Fibroblast of skin of right quadriceps (primary cell): ENCODE measurements around the gene TRIM8.
A peak's percentile ranks its signal among the peaks of the same experiment; 100 is the strongest.
"Not testable (repeated sequence)": the region's sequence is repeated elsewhere in the genome, so short reads cannot be mapped to it uniquely, and the experiment has no call there.

Experiments used
- DNase-seq: peaks from one replicate; pipeline ENCODE4 v3.0.0-alpha.2; 2013

TRIM8 gene

DNA sequence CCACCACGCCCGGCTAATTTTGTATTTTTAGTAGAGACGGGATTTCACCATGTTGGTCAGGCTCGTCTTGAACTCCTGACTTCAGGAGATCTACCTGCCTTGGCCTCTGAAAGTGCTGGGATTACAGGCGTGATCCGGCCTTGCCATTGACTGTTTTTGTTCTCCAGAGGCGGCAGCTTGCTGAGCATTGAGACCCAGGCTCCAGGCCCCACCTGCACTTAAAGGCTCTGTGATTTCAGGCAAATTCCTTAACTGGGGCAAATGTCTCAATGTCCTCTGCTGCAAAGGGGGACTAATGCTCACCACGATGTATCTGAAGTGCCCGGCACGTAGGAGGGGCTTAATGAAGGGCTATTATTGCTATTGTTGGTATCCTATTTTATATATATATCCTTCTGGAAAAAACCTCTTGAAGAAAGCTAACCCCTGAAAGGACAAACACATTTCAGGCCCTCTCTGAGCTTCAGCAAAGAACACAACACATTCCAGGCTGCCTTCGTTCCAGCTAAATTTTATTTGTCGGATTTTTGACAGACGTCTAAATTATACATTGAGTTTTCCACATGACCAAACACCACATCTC lies 29.0 kb downstream of the TRIM8 start:
- DNase-seq = no peak

DNA sequence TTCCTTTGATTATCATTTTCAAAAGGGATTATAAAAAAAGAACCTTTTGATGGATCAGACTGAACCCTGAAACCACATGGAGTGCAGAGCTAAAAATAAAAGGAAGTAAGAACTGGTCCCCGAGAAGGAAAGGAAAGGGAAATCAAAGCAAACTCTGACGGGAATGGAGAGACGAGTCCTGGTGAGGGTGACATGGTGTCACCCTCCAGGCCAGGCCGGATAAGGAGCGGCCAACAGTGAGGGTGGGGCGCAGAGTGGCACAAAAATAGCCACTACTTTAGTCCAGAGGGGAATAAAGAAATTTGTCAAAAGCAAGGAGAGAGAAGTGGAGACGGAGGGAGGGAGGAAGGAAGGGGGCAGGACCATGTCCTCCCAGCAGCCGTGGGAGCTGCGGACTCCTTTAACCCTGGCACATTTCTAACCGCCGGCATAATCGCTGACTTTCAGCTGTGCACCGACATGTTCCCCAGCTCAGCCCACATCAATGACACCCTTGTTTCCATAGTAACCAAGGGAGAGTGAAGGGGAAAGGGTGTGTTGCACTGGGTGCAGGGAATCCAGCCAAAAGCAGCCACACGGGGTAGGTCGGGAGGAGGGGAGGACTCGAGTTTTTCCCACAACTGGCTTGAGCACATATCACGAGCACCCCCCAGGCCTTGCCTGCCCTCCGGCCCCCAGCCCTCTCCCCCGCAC lies 29.7 kb downstream of the TRIM8 start:
- DNase-seq = peak; percentile 71

GRCh38 chr10:102674566-102674965 lies 30.3 kb downstream of the TRIM8 start:
- DNase-seq = no peak

GRCh38 chr10:102675011-102675665 lies 30.9 kb downstream of the TRIM8 start:
- DNase-seq = no peak

GRCh38 chr10:102675666-102676533 lies 31.6 kb downstream of the TRIM8 start:
- peak; percentile 97 for DNase-seq

GRCh38 chr10:102676534-102677315 lies 32.4 kb downstream of the TRIM8 start:
- no peak for DNase-seq

DNA sequence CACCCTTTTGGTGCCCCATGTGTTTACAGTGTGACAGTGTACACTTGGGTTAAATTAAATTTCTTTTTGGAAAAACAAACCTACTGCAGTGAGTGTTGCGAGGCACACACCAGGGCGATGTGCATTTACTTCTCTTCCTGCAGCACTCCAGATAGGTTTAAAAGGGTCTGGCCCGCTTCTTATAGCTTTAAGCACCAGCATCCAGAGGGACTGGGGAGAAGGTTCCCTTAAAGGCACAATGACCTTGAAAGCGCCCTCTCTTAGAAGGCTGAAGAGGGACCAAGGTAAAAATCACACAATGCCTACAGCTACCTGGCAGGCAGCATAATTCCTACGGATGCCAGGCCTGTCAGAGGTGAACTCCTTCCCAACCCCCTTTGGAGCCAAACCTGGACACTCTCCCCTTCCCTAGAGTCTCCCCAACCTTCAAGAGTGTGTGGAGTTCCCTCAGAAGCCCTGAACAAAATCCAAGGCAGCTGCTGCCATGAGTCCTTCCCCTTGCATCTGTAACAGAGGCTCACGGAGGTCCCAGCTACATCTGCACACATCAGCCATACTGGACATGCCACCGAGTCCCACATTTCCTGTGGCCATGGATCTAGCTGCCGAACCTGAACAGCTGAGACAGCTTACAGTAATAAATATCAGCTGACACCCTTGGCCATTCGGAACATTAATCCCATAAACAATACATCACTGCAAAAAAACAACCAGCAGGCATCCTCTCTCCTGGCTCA lies 33.2 kb downstream of the TRIM8 start:
- DNase-seq = no peak

- DNase-seq = no peak
Measured at GRCh38 chr10:102678068-102678400, 33.8 kb downstream of the TRIM8 start.

DNA sequence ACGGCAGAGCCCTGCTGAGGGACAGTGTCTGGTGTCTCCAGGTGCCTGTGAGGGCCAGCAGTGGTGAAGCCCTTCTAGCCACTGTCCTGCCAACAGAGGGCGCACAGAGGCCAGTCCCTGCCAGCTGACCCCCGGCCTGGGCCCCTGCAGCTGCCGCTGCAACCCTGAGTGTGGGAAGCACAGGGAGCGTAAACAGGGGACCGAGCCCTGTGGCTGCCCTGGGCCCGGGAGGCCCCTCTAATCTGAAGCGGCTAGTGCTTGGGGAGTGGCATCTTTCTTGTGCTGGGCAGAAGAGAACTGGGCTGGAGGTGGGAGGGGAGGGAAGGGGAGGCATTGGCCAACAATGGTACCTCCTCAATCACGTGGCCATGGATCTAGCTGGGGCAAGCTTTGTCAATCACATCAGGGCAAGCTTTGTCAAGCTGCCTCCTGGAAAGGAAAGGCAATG lies 34.6 kb downstream of the TRIM8 start:
- DNase-seq = peak; percentile 32

GRCh38 chr10:102679596-102679995 lies 35.3 kb downstream of the TRIM8 start:
- DNase-seq = no peak

DNA sequence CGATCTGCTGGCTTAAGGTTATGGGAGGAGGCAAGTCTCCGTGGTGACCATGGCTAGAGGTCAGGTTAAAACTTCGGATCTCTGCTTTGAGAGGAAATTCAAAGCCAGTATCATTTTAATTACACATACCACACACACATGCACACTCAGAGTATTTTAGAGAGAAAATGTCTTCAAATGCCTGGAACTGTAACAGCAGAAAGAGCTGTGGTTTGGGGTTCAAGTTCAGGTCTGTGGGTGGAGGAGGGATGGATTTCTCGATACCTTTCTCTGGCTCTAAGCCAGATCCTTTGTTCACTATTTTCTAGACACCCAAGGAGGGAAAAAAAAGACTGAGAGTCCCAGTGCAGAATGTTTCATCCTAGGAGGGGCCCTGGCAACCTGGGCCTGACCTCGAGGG lies 37.4 kb downstream of the TRIM8 start:
- DNase-seq = no peak

- no peak for DNase-seq
Measured at GRCh38 chr10:102682416-102682815, 38.1 kb downstream of the TRIM8 start.

- no peak for DNase-seq
Measured at GRCh38 chr10:102682981-102683380, 38.7 kb downstream of the TRIM8 start.

- DNase-seq = no peak
Measured at GRCh38 chr10:102683736-102684135, 39.5 kb downstream of the TRIM8 start.

DNA sequence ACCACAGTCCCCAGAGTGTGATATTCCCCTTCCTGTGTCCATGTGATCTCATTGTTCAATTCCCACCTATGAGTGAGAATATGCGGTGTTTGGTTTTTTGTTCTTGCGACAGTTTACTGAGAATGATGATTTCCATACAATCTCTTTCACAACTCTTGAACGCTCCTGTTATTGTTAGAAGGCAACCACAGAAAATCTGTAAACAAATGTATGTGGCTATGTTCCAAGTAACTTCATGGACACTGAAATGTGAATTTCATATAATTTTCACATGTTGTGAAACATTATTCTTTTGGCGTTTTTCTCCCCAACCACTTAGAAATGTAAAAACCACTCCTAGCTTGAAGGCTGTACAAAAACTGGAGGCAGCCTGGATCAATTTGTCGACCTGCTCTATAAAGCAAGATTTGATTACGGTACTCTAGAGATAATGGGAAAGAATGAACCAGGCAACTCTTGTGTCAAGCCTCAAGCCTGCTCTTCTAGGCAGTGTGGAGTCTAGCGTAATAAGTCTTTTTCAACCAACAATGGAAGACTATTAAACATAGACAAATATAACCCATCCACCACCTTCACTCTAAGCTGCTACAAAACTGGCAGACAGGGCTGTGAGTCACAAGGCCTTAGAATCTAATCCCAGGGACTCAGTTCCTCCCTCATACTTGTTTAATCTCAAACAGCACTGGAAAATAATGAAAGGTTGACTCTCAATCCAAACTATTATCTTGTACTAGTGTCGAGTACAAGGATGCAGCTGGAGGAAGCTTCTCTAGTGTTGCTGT lies 47.2 kb downstream of the TRIM8 start:
- no peak for DNase-seq

- DNase-seq = not testable (repeated sequence)
Measured at GRCh38 chr10:102695401-102695800, 51.1 kb downstream of the TRIM8 start.

GRCh38 chr10:102696736-102697135 lies 52.5 kb downstream of the TRIM8 start:
- DNase-seq = no peak

GRCh38 chr10:102698894-102699293 lies 54.6 kb downstream of the TRIM8 start:
- DNase-seq = no peak

DNA sequence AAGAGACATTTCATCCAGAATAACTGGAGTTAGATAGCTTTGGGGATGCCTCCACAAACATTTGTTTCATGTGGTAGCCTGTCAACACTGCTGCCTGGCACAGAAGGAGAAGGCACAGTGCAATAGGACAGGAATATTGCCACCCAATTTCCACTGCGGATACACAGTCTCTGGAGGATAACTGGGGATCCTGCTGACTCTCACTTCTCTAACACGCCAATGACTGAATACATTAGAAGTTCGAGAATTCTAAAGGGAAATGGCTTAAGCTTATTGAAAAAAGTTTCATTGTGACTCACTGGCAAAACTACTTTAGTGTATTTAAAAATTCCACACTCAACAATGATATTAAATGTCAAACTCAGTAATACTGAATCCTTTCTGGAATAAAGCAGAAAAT lies 57.0 kb downstream of the TRIM8 start:
- DNase-seq = no peak

GRCh38 chr10:102701796-102702195 lies 57.5 kb downstream of the TRIM8 start:
- no peak for DNase-seq

DNA sequence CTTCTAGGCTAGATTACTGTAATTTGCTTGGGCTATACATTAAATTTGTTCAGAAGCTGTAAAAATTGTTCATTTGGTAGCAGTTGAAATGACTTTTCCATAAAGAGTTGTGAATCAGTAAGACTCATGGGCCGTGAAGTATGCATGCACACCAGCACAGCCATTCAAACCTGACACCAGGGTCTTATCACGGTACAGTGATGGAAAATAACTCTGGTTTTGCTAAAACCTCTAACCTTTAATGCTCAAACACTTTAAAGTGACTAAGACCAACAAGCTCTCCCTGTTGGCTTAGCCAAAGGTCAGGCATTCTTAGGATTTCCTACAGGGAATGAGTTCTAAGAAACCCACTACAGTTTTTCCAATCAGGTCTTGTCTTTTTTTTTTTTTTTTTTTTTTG lies 58.5 kb downstream of the TRIM8 start:
- DNase-seq = no peak
